Measurements from ENCODE around the gene RAB11FIP4. TPM values are rescaled to one million over a fixed set of nuclear protein-coding genes. Genes with fewer than 3 reads are reported as not detected.

RAB11FIP4 gene
- total RNA-seq, 8 experiments from 2014 or later: 7.0 to 44.2 (median 25.2) TPM

GRCh38 chr17:31564883-31565301 is 173.4 kb downstream of the RAB11FIP4 start:
- in situ Hi-C loops (cut with MboI; ENCODE audit: low pct_unique_long_range_greater_than_20kb in 2 of 9, low sequenced_read_pairs in 9 of 9, unreplicated experiment in 9 of 9): loop anchor here in 1 of 9 experiments (25.0 kb wide), 1 partner anchor 272 kb away; no protein-coding TSS in a partner anchor
- 17 to 89% (median 82%) methylated on average over 1 to 5 of the region's 6 CpGs; no CpG with 5 or more reads in 4 of the 10 experiments for WGBS, 10 experiments
- ATAC-seq (replicated peaks in 6 of 8): peak in 1 of 8 experiments; percentile 7
- Histone ChIP-seq H3K4me1 (replicated peaks in 1 of 2) (peaks cover 10 to 16% of the 10 kb centered on the region in 2 donors), H3K27ac (no peak overlapping the region), H3K4me3 (no peak overlapping the region)

- in situ Hi-C loops (cut with MboI; ENCODE audit: low pct_unique_long_range_greater_than_20kb in 2 of 9, low sequenced_read_pairs in 9 of 9, unreplicated experiment in 9 of 9): loop anchor here in 1 of 9 experiments (25.0 kb wide), 1 partner anchor 272 kb away; no protein-coding TSS in a partner anchor
- WGBS, 10 experiments: 90 to 100% (median 100%) methylated on average over 1 to 3 of the region's 9 CpGs; no CpG with 5 or more reads in 6 of the 10 experiments
- no peak overlapping the region for H3K4me3 ChIP-seq
- peaks cover 10 to 16% of the 10 kb centered on the region in 2 donors for H3K4me1 ChIP-seq (replicated peaks in 1 of 2)
- no peak for ATAC-seq (replicated peaks in 6 of 8)
- no peak overlapping the region for H3K27ac ChIP-seq
Measured at GRCh38 chr17:31565652-31566051, 174.2 kb downstream of the RAB11FIP4 start.

GRCh38 chr17:31566247-31566991 is 174.9 kb downstream of the RAB11FIP4 start:
- in situ Hi-C loops (cut with MboI; ENCODE audit: low pct_unique_long_range_greater_than_20kb in 2 of 9, low sequenced_read_pairs in 9 of 9, unreplicated experiment in 9 of 9): loop anchor here in 1 of 9 experiments (25.0 kb wide), 1 partner anchor 271 kb away; no protein-coding TSS in a partner anchor
- Histone ChIP-seq H3K4me3 (no peak overlapping the region), H3K27ac (no peak overlapping the region)

GRCh38 chr17:31566992-31567373 is 175.5 kb downstream of the RAB11FIP4 start:
- ATAC-seq (replicated peaks in 6 of 8): no peak
- Histone ChIP-seq H3K27ac (no peak overlapping the region), H3K4me1 (replicated peaks in 1 of 2) (peaks cover 1 to 12% of the 10 kb centered on the region in 2 donors), H3K4me3 (no peak overlapping the region)
- 79 to 100% (median 83%) methylated on average over 1 to 4 of the region's 6 CpGs; no CpG with 5 or more reads in 5 of the 10 experiments for WGBS, 10 experiments
- in situ Hi-C loops (cut with MboI; ENCODE audit: low pct_unique_long_range_greater_than_20kb in 2 of 9, low sequenced_read_pairs in 9 of 9, unreplicated experiment in 9 of 9): loop anchor here in 1 of 9 experiments (25.0 kb wide), 1 partner anchor 270 kb away; no protein-coding TSS in a partner anchor

More at GRCh38 chr17:31566247-31566991, 174.9 kb downstream of the RAB11FIP4 start:
- H3K4me1 ChIP-seq (replicated peaks in 1 of 2): peaks cover 7 to 17% of the 10 kb centered on the region in 2 donors
- 75 to 100% (median 91%) methylated on average over 1 to 10 of the region's 12 CpGs; no CpG with 5 or more reads in 2 of the 10 experiments for WGBS, 10 experiments
- ATAC-seq (replicated peaks in 6 of 8): no peak

GRCh38 chr17:31568121-31568520 is 176.6 kb downstream of the RAB11FIP4 start:
- no peak overlapping the region for H3K27ac ChIP-seq
- H3K4me3 ChIP-seq: no peak overlapping the region
- H3K4me1 ChIP-seq (replicated peaks in 1 of 2): peaks cover 0 to 4% of the 10 kb centered on the region in 2 donors
- in situ Hi-C loops (cut with MboI; ENCODE audit: low pct_unique_long_range_greater_than_20kb in 2 of 9, low sequenced_read_pairs in 9 of 9, unreplicated experiment in 9 of 9): loop anchor here in 1 of 9 experiments (25.0 kb wide), 1 partner anchor 269 kb away; no protein-coding TSS in a partner anchor
- ATAC-seq (replicated peaks in 6 of 8): no peak
- WGBS, 10 experiments: 90 to 100% (median 97%) methylated on average over 2 to 8 of the region's 9 CpGs; no CpG with 5 or more reads in 4 of the 10 experiments

DNA sequence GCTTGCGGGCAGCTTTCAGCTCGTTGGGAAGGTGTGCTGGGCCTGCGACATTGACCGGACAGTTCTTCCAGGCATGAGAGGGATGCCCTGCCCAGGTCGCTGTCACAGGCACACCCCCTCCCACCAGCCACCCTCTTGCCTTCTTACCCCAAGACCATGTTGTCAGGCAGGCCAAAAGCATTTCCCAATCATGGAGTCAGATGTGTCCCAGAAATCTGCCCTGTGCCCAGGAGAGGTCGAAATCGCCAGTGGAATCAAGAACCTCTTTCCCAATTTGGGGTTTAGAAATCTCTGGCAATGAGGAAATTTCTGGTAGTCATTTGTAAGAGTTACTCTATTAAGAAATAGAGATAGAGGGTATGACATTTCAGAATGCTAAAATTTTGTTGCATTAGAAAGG is 177.1 kb downstream of the RAB11FIP4 start:
- no peak overlapping the region for H3K4me3 ChIP-seq
- peaks cover 0 to 4% of the 10 kb centered on the region in 2 donors for H3K4me1 ChIP-seq (replicated peaks in 1 of 2)
- in situ Hi-C loops (cut with MboI; ENCODE audit: low pct_unique_long_range_greater_than_20kb in 2 of 9, low sequenced_read_pairs in 9 of 9, unreplicated experiment in 9 of 9): loop anchor here in 1 of 9 experiments (25.0 kb wide), 1 partner anchor 269 kb away; no protein-coding TSS in a partner anchor
- H3K27ac ChIP-seq: no peak overlapping the region
- WGBS, 10 experiments: 33 to 100% (median 99%) methylated on average over 1 to 5 of the region's 7 CpGs; no CpG with 5 or more reads in 4 of the 10 experiments
- ATAC-seq (replicated peaks in 6 of 8): no peak

DNA sequence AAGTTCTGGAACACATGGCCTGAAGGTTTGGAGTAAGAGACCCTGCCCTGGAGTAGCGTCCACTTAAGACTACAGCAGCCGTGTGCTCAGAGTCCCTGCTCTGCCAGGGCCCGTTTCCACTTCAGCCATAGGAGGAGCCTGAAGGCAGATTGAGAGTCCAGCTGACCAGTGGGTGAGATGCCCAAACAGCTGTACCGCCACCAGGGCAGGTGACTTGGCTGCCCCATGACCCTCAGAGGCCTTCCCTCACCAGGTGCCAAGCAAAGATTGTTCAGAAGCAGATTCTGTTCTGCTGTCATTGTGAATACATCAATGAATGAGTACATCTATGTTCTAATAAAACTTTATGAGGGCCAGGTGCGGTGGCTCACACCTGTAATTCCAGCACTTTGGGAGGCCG is 178.8 kb downstream of the RAB11FIP4 start:
- no peak overlapping the region for H3K4me3 ChIP-seq
- H3K27ac ChIP-seq: no peak overlapping the region
- 80 to 100% (median 100%) methylated on average over 1 to 6 of the region's 6 CpGs; no CpG with 5 or more reads in 1 of the 10 experiments for WGBS, 10 experiments
- in situ Hi-C loops (cut with MboI; ENCODE audit: low pct_unique_long_range_greater_than_20kb in 2 of 9, low sequenced_read_pairs in 9 of 9, unreplicated experiment in 9 of 9): loop anchor here in 1 of 9 experiments (25.0 kb wide), 1 partner anchor 267 kb away; no protein-coding TSS in a partner anchor
- no peak for ATAC-seq (replicated peaks in 6 of 8)
- H3K4me1 ChIP-seq (replicated peaks in 1 of 2): peaks cover 0 to 4% of the 10 kb centered on the region in 2 donors

DNA sequence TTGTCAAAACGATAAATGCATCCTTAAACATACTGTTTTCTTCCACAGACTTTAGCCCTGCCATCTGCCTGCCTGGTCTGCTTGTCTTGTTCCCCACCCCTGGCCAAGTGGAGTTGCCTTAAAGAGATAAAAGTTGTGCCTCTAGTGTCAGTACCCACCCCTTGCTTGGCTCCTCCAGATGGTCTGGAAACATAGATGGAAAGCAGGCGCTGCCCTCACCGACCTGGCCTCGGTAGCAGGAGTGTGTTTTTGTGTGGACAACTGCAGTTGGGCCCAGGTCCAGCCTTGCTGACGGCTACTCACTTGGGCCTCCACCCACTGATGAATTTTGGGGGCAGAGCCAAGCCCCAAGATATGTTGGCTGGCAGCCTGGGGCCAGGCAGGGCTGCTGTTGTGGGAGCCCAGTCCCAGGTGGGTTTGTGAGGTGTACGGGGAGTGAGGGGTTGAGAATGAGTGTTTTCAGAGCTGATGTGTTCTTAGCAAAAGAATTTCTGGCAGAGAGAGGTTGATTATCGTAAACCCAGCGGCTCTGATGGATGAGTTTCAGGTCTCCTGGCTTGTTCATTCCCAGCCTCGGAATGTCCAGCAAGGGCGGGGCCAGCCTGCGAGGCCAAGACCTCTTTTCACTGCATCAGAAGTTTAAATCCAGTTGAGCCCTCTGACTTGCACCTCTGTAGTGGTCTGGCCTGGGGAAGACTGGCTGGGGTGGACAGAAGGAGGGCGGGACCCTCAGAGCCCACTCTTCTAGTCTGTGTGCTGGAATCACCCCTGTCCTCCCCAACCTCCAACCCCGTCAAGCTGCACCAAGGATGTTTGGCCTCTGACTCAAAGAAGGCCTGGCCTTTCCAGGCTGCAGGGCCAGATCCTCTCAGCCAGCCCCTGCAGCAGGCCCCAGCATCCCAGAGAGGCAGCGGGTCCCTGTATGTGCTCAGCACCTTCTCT is 179.7 kb downstream of the RAB11FIP4 start:
- H3K27ac ChIP-seq: no peak overlapping the region
- in situ Hi-C loops (cut with MboI; ENCODE audit: low pct_unique_long_range_greater_than_20kb in 2 of 9, low sequenced_read_pairs in 9 of 9, unreplicated experiment in 9 of 9): loop anchor here in 1 of 9 experiments (25.0 kb wide), 1 partner anchor 266 kb away; no protein-coding TSS in a partner anchor
- peak in 4 of 8 experiments; percentile 54 to 89 (median 85) for ATAC-seq (replicated peaks in 6 of 8)
- H3K4me3 ChIP-seq: no peak overlapping the region
- peaks cover 0 to 4% of the 10 kb centered on the region in 2 donors for H3K4me1 ChIP-seq (replicated peaks in 1 of 2)
- WGBS, 10 experiments: 6 to 83% (median 66%) methylated on average over 3 to 7 of the region's 14 CpGs; no CpG with 5 or more reads in 1 of the 10 experiments

GRCh38 chr17:31572341-31572740 is 180.9 kb downstream of the RAB11FIP4 start:
- in situ Hi-C loops (cut with MboI; ENCODE audit: low pct_unique_long_range_greater_than_20kb in 2 of 9, low sequenced_read_pairs in 9 of 9, unreplicated experiment in 9 of 9): loop anchor here in 1 of 9 experiments (25.0 kb wide), 1 partner anchor 265 kb away; no protein-coding TSS in a partner anchor
- WGBS, 10 experiments: 40 to 92% (median 80%) methylated on average over 1 to 6 of the region's 7 CpGs; no CpG with 5 or more reads in 7 of the 10 experiments
- Histone ChIP-seq H3K27ac (no peak overlapping the region), H3K4me1 (replicated peaks in 1 of 2) (peaks cover 0 to 4% of the 10 kb centered on the region in 2 donors), H3K4me3 (no peak overlapping the region)
- no peak for ATAC-seq (replicated peaks in 6 of 8)

DNA sequence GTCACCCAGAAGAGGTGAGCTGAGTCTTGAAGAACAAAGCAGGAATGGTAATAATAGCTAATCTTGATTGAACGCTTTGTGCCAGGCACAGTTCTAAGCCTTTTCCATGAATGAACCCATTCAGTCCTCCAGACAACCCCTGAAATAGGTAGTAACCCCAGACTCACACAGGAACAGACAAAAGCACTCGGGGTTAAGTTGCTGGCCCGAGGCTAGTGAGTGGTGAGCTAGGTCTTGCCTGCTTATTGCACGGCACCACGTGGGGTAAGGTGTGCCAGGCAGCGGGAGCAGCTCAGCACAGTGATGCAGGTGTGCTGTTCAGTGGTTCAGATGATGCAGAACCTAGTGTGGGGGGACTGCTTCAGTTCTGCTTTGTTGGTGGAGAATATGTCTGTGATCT is 181.6 kb downstream of the RAB11FIP4 start:
- ATAC-seq (replicated peaks in 6 of 8): no peak
- Histone ChIP-seq H3K4me3 (no peak overlapping the region), H3K4me1 (replicated peaks in 1 of 2) (peaks cover 0 to 4% of the 10 kb centered on the region in 2 donors), H3K27ac (no peak overlapping the region)
- WGBS, 10 experiments: 67 to 100% (median 100%) methylated on average over 1 to 6 of the region's 6 CpGs; no CpG with 5 or more reads in 1 of the 10 experiments
- in situ Hi-C loops (cut with MboI; ENCODE audit: low pct_unique_long_range_greater_than_20kb in 2 of 9, low sequenced_read_pairs in 9 of 9, unreplicated experiment in 9 of 9): loop anchor here in 1 of 9 experiments (25.0 kb wide), 1 partner anchor 264 kb away; no protein-coding TSS in a partner anchor

DNA sequence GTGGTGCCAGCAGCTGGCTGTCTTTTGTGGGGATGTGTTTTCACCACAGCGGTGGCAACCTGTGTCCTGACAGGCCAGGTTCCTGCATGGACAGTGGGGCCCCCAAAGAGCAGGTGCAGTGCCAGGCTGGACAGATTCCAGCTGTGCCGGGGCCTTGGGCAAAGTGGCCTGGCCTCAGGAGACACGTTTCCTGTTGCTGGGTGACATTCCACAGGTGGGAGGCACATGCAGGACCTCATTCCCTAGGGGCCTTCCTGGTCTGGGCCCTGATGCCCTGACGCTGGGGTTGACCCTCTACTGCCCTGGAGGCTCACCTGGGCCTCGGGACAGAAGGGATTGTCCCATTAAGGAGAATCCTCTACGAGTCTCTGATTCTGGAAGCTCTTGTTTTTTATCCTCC is 182.4 kb downstream of the RAB11FIP4 start:
- WGBS, 10 experiments: 80 to 100% (median 82%) methylated on average over 1 to 2 of the region's 6 CpGs; no CpG with 5 or more reads in 6 of the 10 experiments
- H3K27ac ChIP-seq: no peak overlapping the region
- no peak overlapping the region for H3K4me3 ChIP-seq
- no peak for ATAC-seq (replicated peaks in 6 of 8)
- peaks cover under 1 to 6% of the 10 kb centered on the region in 2 donors for H3K4me1 ChIP-seq (replicated peaks in 1 of 2)
- in situ Hi-C loops (cut with MboI; ENCODE audit: low pct_unique_long_range_greater_than_20kb in 2 of 9, low sequenced_read_pairs in 9 of 9, unreplicated experiment in 9 of 9): loop anchor here in 1 of 9 experiments (25.0 kb wide), 1 partner anchor 263 kb away; no protein-coding TSS in a partner anchor

DNA sequence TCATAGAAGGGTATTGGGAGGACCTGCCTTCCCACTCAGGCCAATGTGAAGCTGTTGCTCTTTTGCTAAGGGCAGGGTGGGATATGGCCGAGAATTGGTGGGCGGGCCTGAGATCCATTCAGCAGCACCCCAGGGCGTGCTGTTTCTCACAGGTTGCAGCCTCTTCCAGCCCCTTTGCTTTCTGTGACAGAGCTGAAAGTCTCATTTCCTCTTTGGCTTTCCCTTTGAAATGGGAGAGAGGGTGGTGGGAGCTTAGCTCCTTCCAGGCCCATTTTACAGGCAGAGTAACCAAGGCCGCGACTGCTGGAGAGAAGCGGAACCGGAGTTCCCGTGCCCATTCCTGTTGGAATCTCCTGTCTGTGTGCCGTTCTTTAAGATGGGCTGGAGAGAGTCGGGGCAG is 183.0 kb downstream of the RAB11FIP4 start:
- in situ Hi-C loops (cut with MboI; ENCODE audit: low pct_unique_long_range_greater_than_20kb in 2 of 9, low sequenced_read_pairs in 9 of 9, unreplicated experiment in 9 of 9): loop anchor here in 1 of 9 experiments (25.0 kb wide), 1 partner anchor 263 kb away; no protein-coding TSS in a partner anchor
- Histone ChIP-seq H3K4me1 (replicated peaks in 1 of 2) (peaks cover 6 to 12% of the 10 kb centered on the region in 2 donors), H3K4me3 (no peak overlapping the region), H3K27ac (no peak overlapping the region)
- WGBS, 10 experiments: 83 to 100% (median 94%) methylated on average over 1 to 8 of the region's 10 CpGs; no CpG with 5 or more reads in 3 of the 10 experiments
- no peak for ATAC-seq (replicated peaks in 6 of 8)
